ENCODE data around the gene ZDHHC16.
"Not testable (repeated sequence)": the region's sequence is repeated elsewhere in the genome, so short reads cannot be mapped to it uniquely, and the experiment has no call there.

ZDHHC16 gene

GRCh38 chr10:97475936-97476594, 30.1 kb downstream of the ZDHHC16 start:
- H3K27ac ChIP-seq = no peak overlapping the region
- TF ChIP-seq, protein P1, sequence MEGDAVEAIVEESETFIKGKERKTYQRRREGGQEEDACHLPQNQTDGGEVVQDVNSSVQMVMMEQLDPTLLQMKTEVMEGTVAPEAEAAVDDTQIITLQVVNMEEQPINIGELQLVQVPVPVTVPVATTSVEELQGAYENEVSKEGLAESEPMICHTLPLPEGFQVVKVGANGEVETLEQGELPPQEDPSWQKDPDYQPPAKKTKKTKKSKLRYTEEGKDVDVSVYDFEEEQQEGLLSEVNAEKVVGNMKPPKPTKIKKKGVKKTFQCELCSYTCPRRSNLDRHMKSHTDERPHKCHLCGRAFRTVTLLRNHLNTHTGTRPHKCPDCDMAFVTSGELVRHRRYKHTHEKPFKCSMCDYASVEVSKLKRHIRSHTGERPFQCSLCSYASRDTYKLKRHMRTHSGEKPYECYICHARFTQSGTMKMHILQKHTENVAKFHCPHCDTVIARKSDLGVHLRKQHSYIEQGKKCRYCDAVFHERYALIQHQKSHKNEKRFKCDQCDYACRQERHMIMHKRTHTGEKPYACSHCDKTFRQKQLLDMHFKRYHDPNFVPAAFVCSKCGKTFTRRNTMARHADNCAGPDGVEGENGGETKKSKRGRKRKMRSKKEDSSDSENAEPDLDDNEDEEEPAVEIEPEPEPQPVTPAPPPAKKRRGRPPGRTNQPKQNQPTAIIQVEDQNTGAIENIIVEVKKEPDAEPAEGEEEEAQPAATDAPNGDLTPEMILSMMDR (IDR thresholded peaks at IDR 0.05) = no peak
- TF ChIP-seq ZFX (IDR thresholded peaks at IDR 0.05; ENCODE audit: borderline replicate concordance) = no peak

- not testable (repeated sequence) for H3K27ac ChIP-seq
Measured at GRCh38 chr10:97479410-97479809, 33.4 kb downstream of the ZDHHC16 start.

- TF ChIP-seq, protein P1 (IDR thresholded peaks at IDR 0.05) = no peak
- no peak for TF ChIP-seq ZFX (IDR thresholded peaks at IDR 0.05; ENCODE audit: borderline replicate concordance)
Measured at GRCh38 chr10:97479939-97480338, 34.0 kb downstream of the ZDHHC16 start.

GRCh38 chr10:97481071-97481470, 35.1 kb downstream of the ZDHHC16 start:
- TF ChIP-seq, protein P1 (IDR thresholded peaks at IDR 0.05) = no peak
- TF ChIP-seq ZFX (IDR thresholded peaks at IDR 0.05; ENCODE audit: borderline replicate concordance) = no peak
- H3K27ac ChIP-seq = no peak overlapping the region

More at GRCh38 chr10:97479939-97480338, 34.0 kb downstream of the ZDHHC16 start:
- H3K27ac ChIP-seq = no peak overlapping the region

GRCh38 chr10:97482381-97482780, 36.4 kb downstream of the ZDHHC16 start:
- H3K27ac ChIP-seq = no peak overlapping the region
- TF ChIP-seq, protein P1 (IDR thresholded peaks at IDR 0.05) = no peak
- TF ChIP-seq ZFX (IDR thresholded peaks at IDR 0.05; ENCODE audit: borderline replicate concordance) = no peak

DNA sequence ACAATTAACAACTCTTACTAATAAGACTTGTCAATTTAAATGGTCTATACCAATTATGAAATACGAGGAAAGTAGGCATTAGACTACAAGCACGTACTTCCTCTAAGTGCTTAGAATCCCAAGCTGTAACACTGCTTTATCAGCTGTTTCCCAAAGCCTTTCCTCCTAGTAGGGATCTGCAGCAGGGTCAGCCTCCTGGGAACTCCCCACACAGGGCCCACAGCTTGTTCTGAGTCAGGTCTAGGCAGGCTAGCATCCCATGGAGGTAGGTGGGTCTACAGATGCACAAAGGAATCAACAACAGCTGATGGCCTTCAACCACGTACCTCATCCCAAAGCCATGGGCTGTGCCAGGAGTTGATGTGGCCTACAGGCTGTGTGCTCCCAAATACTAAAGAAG, 37.5 kb downstream of the ZDHHC16 start:
- H3K27ac ChIP-seq = no peak overlapping the region
- TF ChIP-seq ZFX (IDR thresholded peaks at IDR 0.05; ENCODE audit: borderline replicate concordance) = no peak
- TF ChIP-seq, protein P1 (IDR thresholded peaks at IDR 0.05) = no peak

- no peak overlapping the region for H3K27ac ChIP-seq
- TF ChIP-seq, protein P1 (IDR thresholded peaks at IDR 0.05) = no peak
- TF ChIP-seq ZFX (IDR thresholded peaks at IDR 0.05; ENCODE audit: borderline replicate concordance) = no peak
Measured at GRCh38 chr10:97483921-97484320, 37.9 kb downstream of the ZDHHC16 start.
